GM12891 (cell line): ENCODE data around the gene ENAH.

Experiments used
- DNase-seq: peaks from one replicate; pipeline ENCODE4 v3.0.0; 2011; ENCODE audit warnings: low spot score; ENCODE audit not compliant: insufficient read length
- FAIRE-seq: peaks from 2 replicates; lab custom pipeline; 2011; peaks lifted over from hg19 to GRCh38; lab: Jason Lieb, UNC
- PAX5 ChIP-seq: IDR thresholded peaks from 2 replicates; pipeline ENCODE4 v1.6.1; 2011; ENCODE audit warnings: low read length, moderate library complexity, mild to moderate bottlenecking; ENCODE audit not compliant: insufficient read depth, severe bottlenecking
- POLR2A ChIP-seq: IDR thresholded peaks from 2 replicates; pipeline ENCODE4 v1.6.1; 2011; ENCODE audit warnings: low read depth, low read length, control low read depth
- POLR2AphosphoS5 ChIP-seq: IDR thresholded peaks from 2 replicates; pipeline ENCODE4 v1.6.1; 2011; ENCODE audit warnings: low read depth, low read length, control low read depth
- POU2F2 ChIP-seq: IDR thresholded peaks from 2 replicates; pipeline ENCODE4 v1.6.1; 2011; ENCODE audit warnings: low read depth, mild to moderate bottlenecking, control low read depth, low read length, moderate library complexity
- SPI1 ChIP-seq: IDR thresholded peaks from 2 replicates; pipeline ENCODE4 v1.6.1; 2011; ENCODE audit warnings: low read depth, low read length, control low read depth
- TAF1 ChIP-seq: IDR thresholded peaks from 2 replicates; pipeline ENCODE4 v1.6.1; 2011; ENCODE audit warnings: low read depth, low read length, control low read depth

ENAH gene

DNA sequence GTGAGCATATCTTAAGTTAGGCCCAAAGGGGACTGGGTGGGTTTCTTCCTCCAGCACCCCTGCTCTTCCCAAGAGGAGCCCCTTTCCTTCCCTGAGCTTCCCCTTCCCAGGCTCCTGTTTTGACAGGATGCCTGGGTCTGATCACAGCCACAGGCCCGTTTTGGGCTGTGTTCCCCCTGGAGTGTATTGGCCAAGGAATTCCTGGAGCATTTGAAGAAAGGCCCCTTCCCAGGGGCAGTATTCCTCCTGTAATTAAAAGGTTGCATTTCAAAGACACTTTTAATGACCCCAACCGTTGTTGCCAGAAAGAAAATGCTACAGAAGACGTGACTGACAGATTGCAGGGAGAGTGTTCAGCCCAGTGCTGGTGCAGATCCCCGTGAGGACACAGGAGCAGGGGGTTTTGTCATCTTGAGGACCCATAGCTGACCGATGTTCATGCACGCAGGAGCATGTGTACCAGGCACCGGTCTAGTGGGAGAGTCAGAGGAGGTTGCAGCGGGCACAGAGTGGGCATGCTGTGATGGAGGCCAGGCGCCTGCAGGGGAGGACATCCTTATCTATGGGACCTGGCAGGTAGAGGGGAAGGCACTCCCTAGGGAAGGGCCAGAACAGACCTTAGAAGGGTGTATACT, 205.8 kb downstream of the ENAH start:
- TF ChIP-seq TAF1: no peak
- no peak for TF ChIP-seq SPI1
- TF ChIP-seq PAX5: no peak
- no peak for TF ChIP-seq POU2F2
- no peak for TF ChIP-seq POLR2AphosphoS5
- TF ChIP-seq POLR2A: no peak
- no peak for FAIRE-seq
- DNase-seq: no peak

DNA sequence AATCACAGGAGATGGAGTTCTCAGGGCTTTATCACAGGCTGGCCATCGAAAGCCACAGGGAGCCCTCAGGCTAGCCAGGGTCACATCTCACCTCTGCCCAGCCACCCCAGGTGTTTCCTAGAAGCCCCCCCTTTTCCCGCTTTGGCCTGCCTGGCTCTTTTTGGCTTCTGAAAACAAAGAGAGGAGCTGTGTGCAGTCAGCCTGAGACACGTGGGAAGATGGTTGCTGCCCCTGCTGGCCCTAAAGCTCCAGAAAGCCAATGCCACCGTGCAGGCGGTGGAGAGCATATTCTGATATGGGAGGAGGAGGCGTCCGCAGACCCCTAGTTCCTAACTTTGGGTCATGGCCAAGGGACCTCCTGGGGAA, 206.3 kb downstream of the ENAH start:
- TF ChIP-seq POLR2A: no peak
- TF ChIP-seq POU2F2: no peak
- no peak for TF ChIP-seq SPI1
- TF ChIP-seq POLR2AphosphoS5: no peak
- no peak for TF ChIP-seq TAF1
- no peak for TF ChIP-seq PAX5
- DNase-seq (no peak), FAIRE-seq (no peak)

- TF ChIP-seq POLR2A: no peak
- TF ChIP-seq SPI1: no peak
- TF ChIP-seq PAX5: no peak
- TF ChIP-seq TAF1: no peak
- TF ChIP-seq POLR2AphosphoS5: no peak
- TF ChIP-seq POU2F2: no peak
- DNase-seq: no peak
- FAIRE-seq: no peak
These were observed 207.0 kb downstream of the ENAH start for GRCh38 chr1:225445639-225446594.

- no peak for FAIRE-seq
- no peak for DNase-seq
- no peak for TF ChIP-seq SPI1
- TF ChIP-seq POU2F2: no peak
- TF ChIP-seq POLR2A: no peak
- TF ChIP-seq TAF1: no peak
- no peak for TF ChIP-seq POLR2AphosphoS5
- TF ChIP-seq PAX5: no peak
These were observed 210.8 kb downstream of the ENAH start for GRCh38 chr1:225442123-225442505.

DNA sequence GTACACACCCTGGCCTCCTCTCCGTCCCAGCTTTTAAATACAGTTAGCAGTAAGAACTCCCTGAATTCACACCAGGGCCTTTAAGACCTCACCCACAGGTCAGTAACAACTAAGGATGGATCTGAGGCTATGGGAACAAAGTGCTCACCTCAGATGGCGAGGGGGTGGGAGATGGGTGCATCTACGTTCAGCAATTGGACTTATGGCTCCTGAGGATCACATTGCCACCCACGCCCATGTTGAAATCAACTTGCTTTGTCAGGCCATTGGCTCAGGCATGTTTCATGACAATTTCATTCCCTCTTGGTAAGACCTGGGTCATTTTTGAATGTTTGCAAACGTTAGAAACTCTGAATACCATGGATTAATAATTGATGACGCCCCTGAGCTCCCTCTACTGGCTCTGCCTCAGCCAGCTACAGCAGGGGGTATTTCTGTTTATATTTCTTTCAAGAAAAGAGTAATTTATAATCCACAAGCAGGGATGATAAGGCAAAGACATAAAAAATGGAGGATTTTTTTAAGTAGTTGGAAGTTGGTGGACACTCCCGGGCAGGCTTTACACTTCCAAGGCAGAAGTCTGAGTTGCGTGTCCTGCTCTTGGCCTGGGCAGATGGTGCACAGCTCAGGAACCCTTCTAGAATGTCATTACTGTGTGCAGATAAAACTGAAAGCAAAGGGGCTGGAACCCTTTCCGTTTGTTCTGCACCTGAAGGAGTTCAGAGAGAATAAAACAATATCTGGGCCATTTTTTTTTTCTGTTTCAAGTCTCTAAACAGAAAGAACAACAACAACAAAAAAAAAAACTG, 211.4 kb downstream of the ENAH start:
- peak; percentile 5 for FAIRE-seq
- no peak for DNase-seq
- no peak for TF ChIP-seq POLR2AphosphoS5
- no peak for TF ChIP-seq POLR2A
- no peak for TF ChIP-seq PAX5
- no peak for TF ChIP-seq SPI1
- TF ChIP-seq TAF1: no peak
- TF ChIP-seq POU2F2: no peak

DNA sequence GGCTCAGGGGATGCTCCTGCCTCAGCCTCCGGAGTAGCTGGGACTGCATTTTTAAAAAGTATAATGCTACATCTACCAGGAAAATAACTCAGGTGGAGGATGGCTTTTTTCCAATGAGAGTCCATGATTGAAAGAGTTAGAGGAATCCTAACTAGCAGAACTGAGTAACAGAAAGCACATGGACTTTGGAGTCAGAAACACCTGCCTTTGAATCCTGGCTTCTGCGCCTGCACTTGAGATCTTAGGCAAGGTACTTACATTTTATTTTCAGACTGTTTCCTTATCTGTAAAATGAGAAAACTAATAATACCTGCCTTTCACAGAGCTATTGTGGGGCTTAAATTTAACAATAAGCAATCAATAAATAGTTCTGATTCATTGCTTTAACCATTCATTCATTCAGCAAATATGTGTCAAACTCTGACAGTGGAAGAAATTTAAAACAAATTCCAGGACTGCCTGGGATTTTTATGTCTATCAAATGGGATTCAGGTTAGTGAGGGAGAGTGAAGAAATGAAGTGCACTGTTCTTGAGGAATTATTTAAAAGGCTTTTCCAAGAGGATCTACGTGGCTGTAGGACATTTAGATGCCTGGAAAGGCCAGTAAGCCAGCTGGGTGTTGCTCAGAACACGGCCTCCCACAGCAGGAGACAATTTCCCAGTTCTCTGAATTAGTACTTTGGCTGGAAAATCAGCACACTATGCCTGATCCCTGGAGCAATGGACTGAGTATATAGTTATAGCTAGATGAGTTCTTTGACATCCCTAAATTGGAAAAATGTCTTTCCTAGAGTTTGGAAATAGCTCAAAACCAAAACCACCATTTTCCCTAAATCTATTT, 212.3 kb downstream of the ENAH start:
- FAIRE-seq (no peak), DNase-seq (no peak)
- TF ChIP-seq PAX5: no peak
- no peak for TF ChIP-seq POU2F2
- TF ChIP-seq TAF1: no peak

DNA sequence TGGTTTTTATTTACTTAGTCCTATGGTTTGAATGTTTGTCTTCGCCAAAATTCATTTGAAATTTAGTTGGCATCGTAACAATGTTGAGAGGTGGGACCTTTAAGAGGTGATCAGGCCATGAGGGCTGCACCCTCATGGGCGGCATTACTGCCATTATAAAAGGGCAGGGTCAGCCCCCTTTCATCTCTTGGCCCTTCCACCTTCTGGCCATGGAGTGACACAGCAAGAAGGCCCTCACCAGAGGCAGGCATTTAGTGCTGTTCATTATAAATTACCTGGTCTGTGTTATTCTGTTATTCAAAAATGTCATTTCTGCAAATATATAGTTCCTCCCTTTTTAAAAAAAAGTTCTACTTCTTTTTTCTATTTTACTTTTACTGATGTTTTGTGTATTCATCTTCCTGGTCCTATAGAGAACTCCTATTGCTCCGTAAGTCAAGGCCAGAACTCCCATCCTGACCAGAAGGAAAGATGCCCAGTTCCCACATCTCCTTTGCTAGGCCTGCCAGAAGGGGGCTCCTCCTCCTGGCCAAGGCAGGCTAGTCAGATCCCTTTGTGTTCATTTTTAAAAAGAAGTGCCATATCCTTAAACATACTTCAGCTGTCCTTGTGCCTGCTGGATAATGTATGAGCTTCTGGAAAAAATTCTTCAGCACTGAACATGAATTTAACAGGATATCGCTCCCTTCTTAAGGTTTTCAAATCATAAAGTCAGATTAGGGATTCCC, 215.0 kb downstream of the ENAH start:
- FAIRE-seq (no peak), DNase-seq (no peak)
- TF ChIP-seq POU2F2: no peak
- TF ChIP-seq POLR2A: no peak
- TF ChIP-seq PAX5: no peak
- TF ChIP-seq POLR2AphosphoS5: no peak
- no peak for TF ChIP-seq TAF1
- no peak for TF ChIP-seq SPI1
